Measurements from ENCODE around the gene OR7C1.
"Not testable (repeated sequence)": the region's sequence is repeated elsewhere in the genome, so short reads cannot be mapped to it uniquely, and the experiment has no call there.

The OR7C1 gene

DNA sequence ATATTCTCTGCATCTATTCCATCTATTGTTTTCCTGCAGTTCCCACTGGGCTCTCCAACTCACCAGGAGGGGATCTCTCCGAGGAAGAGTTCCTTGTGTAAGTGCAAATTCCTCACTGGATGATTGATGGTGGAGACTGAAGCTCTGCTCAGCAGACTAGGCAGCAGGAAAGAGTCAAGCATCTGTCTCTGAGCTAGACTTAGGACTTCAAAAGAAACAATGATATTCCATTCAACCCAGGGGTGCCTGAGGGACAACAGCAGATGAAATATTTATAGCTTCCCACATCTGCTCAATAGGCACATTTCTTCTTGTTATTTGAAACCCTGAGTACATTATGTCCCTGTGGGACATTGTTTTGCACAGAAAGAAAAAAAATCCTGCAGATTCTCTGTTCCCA is at the start of gene OR7C1, which contains the start of gene OR7A5:
TSS of gene OR7C1 (minus strand) at position 175 of the 400 bp plus-strand sequence. CDS start 35,049 bp downstream, outside the sequence.
TSS of gene OR7A5 (minus strand) at position 175 of the 400 bp plus-strand sequence. CDS start 6,944 bp downstream, outside the sequence.
- DNase-seq = no peak

- DNase-seq = no peak
These were observed 36.7 kb upstream of the OR7C1 start for GRCh38 chr19:14871619-14872230.

DNA sequence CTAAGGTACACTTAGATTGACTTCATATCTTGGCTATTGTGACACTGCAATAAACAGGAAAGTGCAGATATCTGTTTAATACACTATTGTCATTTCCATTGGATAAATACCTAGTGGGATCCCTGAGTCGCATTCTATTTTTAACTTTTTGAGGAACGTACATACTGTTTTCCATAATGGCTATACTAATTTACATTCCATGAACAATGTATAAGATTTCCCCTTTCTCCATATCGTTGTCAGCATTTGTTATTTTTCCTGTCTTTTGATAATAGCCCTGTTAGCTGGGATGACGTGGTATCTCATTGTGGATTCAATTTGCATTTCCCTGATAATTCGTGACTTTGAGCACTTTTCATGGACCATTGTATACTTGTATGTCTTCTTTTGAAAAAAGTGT is 33.5 kb upstream of the OR7C1 start:
- no peak for DNase-seq

DNA sequence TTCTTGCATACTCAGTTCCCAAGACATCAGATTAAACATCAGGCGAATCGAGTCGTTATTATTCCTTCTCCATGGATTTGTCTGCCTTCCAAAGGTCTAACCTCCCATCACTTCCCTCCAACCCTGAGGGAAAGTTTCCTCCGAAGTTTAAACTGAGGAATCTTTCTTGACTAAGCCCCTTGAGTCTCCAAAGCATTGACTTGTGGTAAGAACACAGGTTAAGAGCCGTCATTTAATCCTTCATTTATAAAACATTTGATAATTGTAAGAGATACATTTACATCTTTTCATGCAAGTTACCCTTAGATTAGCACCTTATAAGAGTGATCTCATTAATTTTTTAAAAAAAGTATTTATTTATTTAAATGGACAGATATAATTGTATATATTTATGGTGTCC is 13.8 kb upstream of the OR7C1 start, which contains the start of gene OR7A10:
TSS of gene OR7A10 (minus strand) at position 101 of the 400 bp plus-strand sequence. CDS start 7,045 bp downstream, outside the sequence.
- no peak for DNase-seq

DNA sequence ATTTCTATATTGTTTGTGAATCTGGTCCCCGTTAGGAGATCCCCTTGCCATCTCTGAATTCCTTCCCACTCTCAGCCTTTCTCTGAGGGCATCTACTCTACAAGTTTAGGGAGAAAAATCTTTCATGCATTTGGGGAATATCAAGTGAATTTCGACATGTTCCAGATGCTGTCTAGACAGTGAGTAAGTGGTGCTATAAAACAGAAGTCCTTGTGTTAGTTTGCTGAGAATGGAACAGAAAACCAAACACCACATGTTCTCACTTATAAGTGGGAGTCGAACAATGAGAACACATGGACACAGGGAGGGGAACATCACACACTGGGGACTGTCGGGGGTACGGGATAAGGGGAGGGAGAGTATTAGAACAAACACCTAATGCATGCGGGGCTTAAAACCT is 8.6 kb upstream of the OR7C1 start:
- DNase-seq = no peak

DNA sequence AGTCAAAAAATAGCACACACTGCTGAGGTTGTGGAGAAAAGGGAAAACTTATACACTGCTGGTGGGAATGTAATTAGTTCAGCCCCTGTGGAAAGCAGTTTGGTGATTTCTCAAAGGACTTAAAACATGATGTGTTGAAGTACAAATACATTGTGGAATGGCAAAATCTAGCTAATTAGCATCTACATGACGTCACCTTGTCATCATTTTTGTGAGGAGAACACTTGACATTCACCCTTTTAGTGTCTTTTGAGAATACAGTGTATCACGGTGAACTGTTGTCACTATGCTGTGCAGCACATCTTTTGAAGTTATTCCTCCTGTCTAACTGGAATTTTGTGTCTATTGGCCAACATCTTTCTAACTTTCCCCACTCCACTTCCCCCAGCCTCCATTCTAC is 8.2 kb upstream of the OR7C1 start:
- no peak for DNase-seq

GRCh38 chr19:14840206-14840605 is 5.2 kb upstream of the OR7C1 start:
- no peak for DNase-seq

DNA sequence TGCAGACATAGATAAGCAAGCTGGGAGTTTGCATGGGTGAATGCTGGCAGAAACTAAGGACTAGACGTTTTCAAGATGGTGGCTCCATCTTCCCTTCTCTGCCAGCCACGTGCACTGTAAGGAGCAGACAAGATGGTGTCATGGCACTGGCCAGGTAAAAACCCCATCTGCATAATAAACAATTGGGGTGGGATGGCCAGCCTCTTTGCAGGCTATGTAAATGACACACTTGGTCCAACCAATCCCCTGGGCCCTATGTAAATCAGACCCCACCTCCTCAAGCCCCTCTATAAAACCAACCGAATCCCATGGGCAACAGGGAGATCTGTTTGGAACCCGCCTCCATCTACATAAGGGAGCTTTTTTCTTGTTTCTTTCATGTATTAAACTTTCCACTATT is 2.4 kb upstream of the OR7C1 start:
- no peak for DNase-seq

- DNase-seq = no peak
These were observed 4.3 kb downstream of the OR7C1 start for GRCh38 chr19:14830702-14831101.

DNA sequence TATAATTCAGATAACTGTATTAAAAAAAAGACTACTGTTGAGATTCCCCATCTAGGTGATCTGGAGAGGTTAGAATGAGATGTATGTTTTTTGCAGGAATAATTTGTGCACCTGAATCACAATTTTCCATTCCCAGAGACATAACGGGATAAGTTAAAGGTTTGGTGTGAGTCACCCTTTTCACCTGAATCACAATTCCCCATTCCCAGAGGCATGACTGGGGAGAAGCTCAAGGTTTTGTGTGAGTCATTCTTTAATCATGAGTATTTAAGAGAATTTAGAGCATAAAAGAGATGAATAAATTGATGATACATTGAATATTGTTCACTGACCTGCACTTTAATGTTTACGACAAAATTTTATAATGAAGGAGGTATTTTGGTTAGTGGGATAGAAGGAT is 9.0 kb downstream of the OR7C1 start:
- DNase-seq = no peak

DNA sequence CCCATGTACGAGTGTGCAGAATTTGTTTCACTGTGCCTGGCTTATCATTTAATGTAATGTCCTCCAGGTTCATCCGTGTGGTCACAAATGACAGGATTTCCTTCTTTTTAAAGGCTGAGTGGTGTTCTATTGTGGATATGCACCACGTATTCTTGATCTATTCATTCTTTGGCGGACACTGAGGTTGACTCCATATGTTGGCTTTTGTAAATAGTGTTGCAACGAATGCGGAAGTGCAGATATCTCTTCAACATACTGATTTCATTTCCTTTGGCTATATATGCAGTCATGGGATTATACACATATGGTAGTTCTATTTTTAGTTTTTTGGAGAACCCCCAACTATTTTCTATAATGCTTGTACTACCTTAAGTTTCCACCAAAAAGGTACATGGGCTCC is 13.0 kb downstream of the OR7C1 start:
- no peak for DNase-seq

DNA sequence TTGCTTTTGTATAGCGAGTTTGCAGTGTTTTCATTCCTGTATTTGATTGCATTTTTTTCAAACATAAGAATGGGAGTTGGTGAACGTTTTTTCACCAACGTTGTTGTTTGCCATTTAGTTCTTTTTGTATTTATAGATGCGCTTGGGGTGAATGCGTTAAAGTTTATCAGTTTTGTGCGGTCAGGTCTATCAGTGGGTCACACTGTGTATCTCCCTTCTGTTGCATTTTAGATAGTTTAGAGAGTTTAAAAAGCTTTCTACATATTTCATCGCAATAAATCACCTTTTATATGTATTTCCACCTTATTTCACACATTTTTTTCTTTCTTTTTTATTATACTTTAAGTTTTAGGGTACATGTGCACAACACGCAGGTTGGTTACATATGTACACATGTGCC is 16.4 kb downstream of the OR7C1 start:
- no peak for DNase-seq

GRCh38 chr19:14817052-14817451 is 17.9 kb downstream of the OR7C1 start:
- no peak for DNase-seq

GRCh38 chr19:14814982-14815652 is 19.9 kb downstream of the OR7C1 start:
- DNase-seq = no peak

- DNase-seq = no peak
These were observed 25.5 kb downstream of the OR7C1 start for GRCh38 chr19:14809272-14810057.

DNA sequence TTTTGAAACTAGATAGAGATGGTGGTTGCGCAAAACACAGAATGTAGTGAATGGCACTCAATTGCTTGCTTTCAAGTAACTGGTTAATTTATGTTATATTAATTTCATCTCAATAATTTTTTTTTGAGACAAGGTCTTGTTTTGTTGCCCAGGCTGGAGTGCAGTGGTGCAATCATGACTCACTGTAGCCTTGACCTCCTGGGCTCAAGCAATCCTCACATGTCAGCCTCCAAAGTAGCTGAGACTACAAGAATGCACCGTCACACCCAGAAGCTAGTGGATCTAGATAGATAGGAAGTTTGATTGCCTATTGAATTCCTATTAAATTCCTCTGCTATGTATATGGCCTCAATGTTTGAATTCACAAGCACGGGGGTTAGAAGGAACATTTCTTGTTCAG is 30.2 kb downstream of the OR7C1 start:
- no peak for DNase-seq

GRCh38 chr19:14798760-14799159 is 36.2 kb downstream of the OR7C1 start:
- no peak for DNase-seq

DNA sequence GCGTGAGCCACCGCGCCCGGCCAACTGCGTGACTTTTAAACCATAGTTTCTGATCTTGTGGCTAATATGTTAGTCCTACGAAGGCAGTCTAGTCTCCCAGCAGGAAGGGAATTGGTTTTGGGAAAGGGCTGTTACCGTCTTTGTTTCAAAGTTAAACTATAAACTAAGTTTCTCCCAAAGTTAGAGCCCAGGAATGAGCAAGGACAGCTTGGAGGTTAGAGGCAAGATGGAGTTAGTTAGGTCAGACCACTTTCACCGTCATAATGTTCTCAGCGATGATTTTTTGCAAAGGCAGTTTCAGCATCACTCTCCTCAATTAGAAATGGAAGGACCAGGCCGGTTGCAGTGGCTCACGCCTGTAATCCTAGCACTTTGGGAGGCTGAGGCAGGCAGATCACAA is 39.0 kb downstream of the OR7C1 start:
- no peak for DNase-seq

DNA sequence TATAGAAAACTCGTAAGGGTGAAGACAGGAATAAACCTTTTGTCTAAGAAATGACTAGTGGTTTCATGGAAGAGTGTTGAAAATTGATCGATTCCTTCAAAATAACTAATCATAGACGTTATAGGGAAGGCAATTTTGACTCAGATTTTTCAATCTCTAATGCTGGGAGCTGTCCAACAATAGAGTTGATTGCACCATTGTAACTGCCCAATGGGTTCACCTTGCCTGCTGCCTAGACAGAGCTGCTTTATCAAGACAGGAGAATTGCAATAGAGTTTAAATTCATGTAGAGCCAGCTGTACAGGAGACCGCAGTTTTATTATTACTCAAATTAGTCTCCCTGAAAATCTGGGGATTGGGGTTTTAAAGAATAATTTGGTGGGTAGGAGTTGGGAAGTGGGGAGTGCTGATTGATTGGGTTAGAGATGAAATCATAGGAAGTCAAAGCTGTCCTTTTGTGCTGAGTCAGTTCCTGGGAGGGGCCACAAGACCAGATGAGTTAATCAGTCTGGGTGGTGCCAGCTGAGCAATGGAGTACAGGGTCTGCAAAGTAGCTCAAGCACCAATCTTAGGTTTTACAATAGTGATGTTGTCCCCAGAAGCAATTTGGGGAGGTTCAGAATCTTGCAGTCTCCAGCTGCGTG is 39.8 kb downstream of the OR7C1 start:
- DNase-seq = no peak

DNA sequence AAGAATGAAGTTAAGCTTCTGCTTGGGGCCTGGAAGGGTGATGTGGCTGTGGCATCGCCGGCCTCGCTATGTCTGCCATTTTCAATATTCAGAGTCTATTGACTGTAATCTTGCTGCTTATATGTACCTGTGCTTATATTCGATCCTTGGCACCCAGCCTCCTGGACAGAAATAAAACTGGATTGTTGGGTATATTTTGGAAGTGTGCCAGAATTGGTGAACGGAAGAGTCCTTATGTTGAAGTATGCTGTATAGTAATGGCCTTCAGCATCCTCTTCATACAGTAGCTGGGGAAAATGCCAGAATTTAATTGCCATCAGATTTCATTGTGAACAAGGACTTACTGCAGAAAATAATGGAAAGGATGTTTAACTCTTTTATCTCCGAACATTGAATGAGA is 42.7 kb downstream of the OR7C1 start:
- DNase-seq = not testable (repeated sequence)

- no peak for DNase-seq
These were observed 48.5 kb downstream of the OR7C1 start for GRCh38 chr19:14786421-14786851.

GRCh38 chr19:14785102-14785793 is 49.7 kb downstream of the OR7C1 start:
- not testable (repeated sequence) for DNase-seq

DNA sequence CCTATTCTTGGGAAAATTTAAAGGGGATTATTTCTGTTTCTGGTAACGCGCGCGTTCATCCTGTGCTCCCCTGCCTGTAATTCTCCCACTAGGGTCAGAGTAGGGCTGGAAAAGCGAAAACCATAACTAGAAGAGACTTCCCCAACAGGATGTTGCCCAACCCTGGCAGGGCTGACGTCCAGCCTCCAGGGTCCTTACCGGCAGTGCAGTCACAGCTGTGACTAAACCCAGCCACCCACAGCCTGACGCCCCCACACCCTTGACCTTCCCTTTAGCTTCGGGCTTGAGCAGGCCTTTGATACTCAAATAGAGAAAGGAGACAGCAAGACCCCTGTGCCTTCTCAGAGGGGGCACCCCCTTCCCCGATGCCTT is 50.3 kb downstream of the OR7C1 start:
- DNase-seq = not testable (repeated sequence)
